Fibroblast of lung (primary cell): ENCODE measurements around the gene MTMR3. TPM values are rescaled to one million over a fixed set of nuclear protein-coding genes. Genes with fewer than 3 reads are reported as not detected.

Experiments used
- DNase-seq, 2 donors: peaks; one replicate each; pipeline versions ENCODE4 v3.0.0 to v3.0.0-alpha.2; 2010; ENCODE audit warnings: low read depth in 2 of 2
- H2AFZ ChIP-seq: 2 replicates; pipeline ENCODE4 v1.5.1; 2012; ENCODE audit warnings: low read length, control low read depth, inconsistent platforms
- H3K27ac ChIP-seq: 2 replicates; pipeline ENCODE4 v1.5.1; 2011; ENCODE audit warnings: low read length, control low read depth; ENCODE audit not compliant: insufficient read depth
- H3K27me3 ChIP-seq: 2 replicates; pipeline ENCODE4 v1.5.1; 2011; ENCODE audit warnings: mild to moderate bottlenecking, low read length; ENCODE audit not compliant: control insufficient read depth, insufficient read depth
- H3K36me3 ChIP-seq: 2 replicates; pipeline ENCODE4 v1.5.1; 2011; ENCODE audit warnings: low read length; ENCODE audit not compliant: control insufficient read depth, insufficient read depth
- H3K4me1 ChIP-seq: 2 replicates; pipeline ENCODE4 v1.5.1; 2011; ENCODE audit warnings: low read length; ENCODE audit not compliant: control insufficient read depth, insufficient read depth; ENCODE audit errors: extremely low read depth
- H3K4me2 ChIP-seq: 2 replicates; pipeline ENCODE4 v1.5.1; 2011; ENCODE audit warnings: low read length, control low read depth; ENCODE audit not compliant: insufficient read depth; ENCODE audit errors: extremely low read depth
- H3K4me3 ChIP-seq, 4 experiments: fragments of 200-600 bp in 1 of 4; sonication (generic) in 1 of 4; replicated peaks in 1 of 4; 2 replicates each; pipeline ENCODE4 v1.5.1; 2011 to 2016; ENCODE audit warnings: low read length in 4 of 4, low read depth in 3 of 4, mild to moderate bottlenecking in 3 of 4, control low read depth in 2 of 4, inconsistent platforms in 1 of 4, mixed read lengths in 1 of 4; ENCODE audit not compliant: insufficient read depth in 1 of 4; ENCODE audit errors: control extremely low read depth in 1 of 4
- H3K79me2 ChIP-seq: 2 replicates; pipeline ENCODE4 v1.5.1; 2012; ENCODE audit warnings: mild to moderate bottlenecking, low read length, inconsistent platforms; ENCODE audit not compliant: control insufficient read depth, insufficient read depth
- H3K9ac ChIP-seq: 2 replicates; pipeline ENCODE4 v1.5.1; 2011; ENCODE audit warnings: mild to moderate bottlenecking, low read length, control low read depth; ENCODE audit not compliant: insufficient read depth
- H3K9me3 ChIP-seq: 2 replicates; pipeline ENCODE4 v1.5.1; 2012; ENCODE audit warnings: low read depth, low read length; ENCODE audit not compliant: control insufficient read depth, insufficient read depth
- H4K20me1 ChIP-seq: 2 replicates; pipeline ENCODE4 v1.5.1; 2011; ENCODE audit warnings: low read length; ENCODE audit not compliant: control insufficient read depth, insufficient read depth; ENCODE audit errors: extremely low read depth
- CTCF ChIP-seq, 2 donors: IDR thresholded peaks in 1 of 2; conservative IDR thresholded peaks in 1 of 2; 1 replicate in 1 of 2; 2 replicates in 1 of 2; pipeline ENCODE4 v1.5.1; 2011 to 2012; ENCODE audit warnings: low read length in 2 of 2, control low read depth in 1 of 2, inconsistent platforms in 1 of 2, low read depth in 1 of 2, mild to moderate bottlenecking in 1 of 2
- EZH2 ChIP-seq: IDR thresholded peaks from 2 replicates; pipeline ENCODE4 v1.5.1; 2012; ENCODE audit warnings: low read length, control low read depth, mild to moderate bottlenecking; ENCODE audit errors: missing control alignments
- polyA plus RNA-seq, 2 donors: library from polyadenylated mRNA; depleted of rRNA in 1 of 2; stranded (reverse) in 1 of 2; unstranded in 1 of 2; fragments of >200 nt; gene quantifications; 2 replicates each; pipeline ENCODE4 v1.2.1, GENCODE V29; 2011 to 2012; ENCODE audit warnings: missing spikeins in 1 of 2
- total RNA-seq: library from RNA; depleted of rRNA; stranded (reverse); fragments of >200 nt; gene quantifications from 2 replicates; pipeline ENCODE4 v1.2.1, GENCODE V29; 2014

MTMR3 gene
- total and polyA plus RNA-seq, 2 donors (not counting 1 experiment from before 2014, with no cell fraction given) = 15.0 to 31.2 TPM

DNA sequence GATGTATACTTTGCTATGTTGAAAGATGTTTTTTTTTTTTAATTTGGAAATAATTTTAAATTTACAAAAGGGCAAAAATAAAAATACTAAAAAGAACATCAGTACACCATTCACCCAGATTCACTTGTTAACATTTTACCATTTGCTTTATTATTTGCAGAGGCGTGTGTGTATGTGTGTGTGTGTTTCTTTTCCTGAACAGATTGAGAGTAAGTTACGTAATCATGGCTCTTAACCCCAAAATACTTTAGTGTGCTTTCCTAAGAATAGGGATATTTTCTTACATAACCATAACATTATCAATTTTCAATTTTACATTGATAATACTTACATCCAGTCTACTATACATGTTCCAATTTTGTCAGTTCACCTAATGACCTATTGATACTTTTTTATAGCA lies 105.7 kb downstream of the MTMR3 start:
- H4K20me1 ChIP-seq = no peaks in the 10 kb centered on the region
- no peaks in the 10 kb centered on the region for H3K79me2 ChIP-seq
- DNase-seq = peak in 1 of 2 donors; percentile 51
- no peak overlapping the region for H2AFZ ChIP-seq
- TF ChIP-seq CTCF (conservative IDR thresholded peaks at IDR 0.05 in 1 of 2, IDR thresholded peaks at IDR 0.05 in 1 of 2; ENCODE audit: low read depth in 1 of 2, low read length in 2 of 2) = no peak
- no peak for TF ChIP-seq EZH2
- H3K4me2 ChIP-seq = no peak overlapping the region
- H3K4me3 ChIP-seq = no peak overlapping the region
- no peaks in the 10 kb centered on the region for H3K9me3 ChIP-seq
- no peaks in the 10 kb centered on the region for H3K4me1 ChIP-seq
- H3K27ac ChIP-seq = no peak overlapping the region
- H3K36me3 ChIP-seq = no peaks in the 10 kb centered on the region
- H3K27me3 ChIP-seq = no peaks in the 10 kb centered on the region
- H3K9ac ChIP-seq = no peak overlapping the region

DNA sequence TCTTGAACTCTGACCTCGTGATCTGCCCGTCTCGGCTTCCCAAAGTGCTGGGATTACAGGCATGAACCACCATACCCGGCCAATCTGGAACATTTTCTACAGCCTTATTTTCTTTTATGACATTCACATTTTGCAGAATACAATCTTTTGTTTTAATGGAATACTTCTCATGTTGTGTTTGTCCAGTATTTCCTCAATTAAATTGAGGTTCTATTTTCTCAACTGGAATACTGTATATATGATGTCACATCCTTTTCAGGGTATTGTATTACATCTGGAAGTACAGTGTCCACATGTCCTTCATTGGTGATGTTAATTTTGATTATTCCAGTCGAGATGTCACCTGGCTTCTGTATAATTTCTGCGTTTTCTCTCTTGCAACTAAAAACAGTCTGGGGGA lies 106.5 kb downstream of the MTMR3 start:
- Histone ChIP-seq H2AFZ (no peak overlapping the region), H3K27me3 (no peaks in the 10 kb centered on the region), H3K36me3 (no peaks in the 10 kb centered on the region), H3K9me3 (no peaks in the 10 kb centered on the region), H3K4me1 (peaks cover 3% of the 10 kb centered on the region), H3K79me2 (no peaks in the 10 kb centered on the region), H3K4me3 (no peak overlapping the region), H3K27ac (no peak overlapping the region), H4K20me1 (no peaks in the 10 kb centered on the region), H3K4me2 (no peak overlapping the region), H3K9ac (no peak overlapping the region)
- DNase-seq = no peak
- TF ChIP-seq CTCF (conservative IDR thresholded peaks at IDR 0.05 in 1 of 2, IDR thresholded peaks at IDR 0.05 in 1 of 2; ENCODE audit: low read depth in 1 of 2, low read length in 2 of 2) = no peak
- no peak for TF ChIP-seq EZH2

DNA sequence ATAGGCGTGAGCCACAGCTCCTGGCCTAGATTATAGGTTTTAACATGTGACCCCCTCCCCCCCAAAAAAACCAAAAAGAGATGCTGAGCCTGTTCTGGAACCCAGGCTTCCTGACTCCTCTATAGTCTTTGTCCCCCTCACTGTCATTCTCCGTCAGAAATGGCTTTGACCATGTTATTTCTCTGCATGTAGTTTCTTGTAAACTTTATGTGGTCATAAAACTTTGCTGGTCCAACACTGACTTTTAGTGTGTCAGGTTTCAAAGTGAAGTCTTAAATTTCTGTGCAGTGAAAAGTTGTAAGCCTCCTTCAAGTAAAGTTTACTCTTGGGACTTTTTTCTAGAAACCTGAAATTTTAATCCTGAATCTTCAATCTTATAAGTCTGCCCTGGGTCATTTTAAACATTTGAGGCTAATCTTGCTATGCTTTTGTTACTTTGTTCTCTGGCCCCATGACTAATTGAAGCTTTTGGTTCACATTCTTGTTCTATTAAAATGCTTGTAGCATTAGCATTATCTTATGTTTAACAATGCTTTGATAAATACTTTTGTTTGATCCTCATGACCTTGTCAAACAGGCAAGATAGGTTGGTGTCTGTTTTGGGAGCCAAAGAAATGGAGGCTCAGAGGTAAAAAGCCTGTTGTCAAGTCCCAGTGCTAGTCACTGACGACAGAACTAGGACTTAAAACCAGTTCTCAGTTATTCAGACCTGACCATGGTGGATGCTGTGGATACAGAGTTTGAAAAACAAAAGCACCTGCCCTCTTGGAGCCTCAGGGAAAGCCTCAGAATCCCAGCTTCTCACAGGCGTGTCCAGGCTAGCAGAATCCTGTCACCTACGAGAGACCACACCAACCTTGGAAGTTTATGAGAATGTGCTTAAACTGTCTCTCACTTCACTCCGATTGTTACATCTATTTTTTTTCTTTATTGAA lies 109.6 kb downstream of the MTMR3 start:
- no peak overlapping the region for H3K27ac ChIP-seq
- TF ChIP-seq CTCF (conservative IDR thresholded peaks at IDR 0.05 in 1 of 2, IDR thresholded peaks at IDR 0.05 in 1 of 2; ENCODE audit: low read depth in 1 of 2, low read length in 2 of 2) = no peak
- no peak for TF ChIP-seq EZH2
- peaks cover 11% of the 10 kb centered on the region for H3K4me1 ChIP-seq
- H3K9me3 ChIP-seq = no peaks in the 10 kb centered on the region
- peak in 1 of 2 donors; percentile 68 for DNase-seq
- no peaks in the 10 kb centered on the region for H4K20me1 ChIP-seq
- H3K9ac ChIP-seq = no peak overlapping the region
- H3K27me3 ChIP-seq = no peaks in the 10 kb centered on the region
- no peaks in the 10 kb centered on the region for H3K79me2 ChIP-seq
- no peak overlapping the region for H2AFZ ChIP-seq
- no peaks in the 10 kb centered on the region for H3K36me3 ChIP-seq
- no peak overlapping the region for H3K4me3 ChIP-seq
- no peak overlapping the region for H3K4me2 ChIP-seq
